A673 (cell line): ENCODE results near the gene MMP11. TPM values are rescaled to one million over a fixed set of nuclear protein-coding genes. Genes with fewer than 3 reads are reported as not detected.

Experiments
- BruUV-seq: library from RNA; stranded (reverse); fragments of 400-500 nt; replicated peaks from 2 replicates; lab custom pipeline; 2021; lab: Mats Ljungman, UMichigan
- CTCF ChIA-PET: fragments of 300-600 bp; sonication (Branson Sonifier 250); formaldehyde crosslinking; loops from one replicate; lab custom pipeline; 2022; ENCODE audit warnings: antibody characterized with exemption; lab: Charles Lee
- POLR2A ChIA-PET: fragments of 300-600 bp; sonication (Branson Sonifier 250); formaldehyde crosslinking; loops from one replicate; lab custom pipeline; 2022; ENCODE audit warnings: antibody characterized with exemption; ENCODE audit not compliant: low non-redundant PET; lab: Charles Lee
- DNase-seq: peaks from one replicate; pipeline ENCODE4 v3.0.0-alpha.2; 2015; ENCODE audit warnings: low spot score
- H3K27ac ChIP-seq: fragments of 200-600 bp; sonication (generic); 2 replicates; pipeline ENCODE4 v1.5.1; 2016; ENCODE audit warnings: mixed run types, low read depth, mild to moderate bottlenecking, mixed read lengths, antibody characterized with exemption, low read length; ENCODE audit not compliant: poor library complexity, severe bottlenecking
- H3K27me3 ChIP-seq: fragments of 200-600 bp; sonication (generic); replicated peaks from 2 replicates; pipeline ENCODE4 v1.6.1; 2017; ENCODE audit warnings: mixed run types, low read depth, mild to moderate bottlenecking, mixed read lengths, antibody characterized with exemption, low read length; ENCODE audit not compliant: insufficient read depth, poor library complexity
- H3K36me3 ChIP-seq: fragments of 200-600 bp; sonication (generic); 2 replicates; pipeline ENCODE4 v1.6.1; 2016; ENCODE audit warnings: mixed run types, mild to moderate bottlenecking, mixed read lengths, antibody characterized with exemption, low read length; ENCODE audit not compliant: insufficient read depth, poor library complexity, severe bottlenecking
- H3K4me1 ChIP-seq: fragments of 200-600 bp; sonication (generic); 2 replicates; pipeline ENCODE4 v1.6.1; 2017; ENCODE audit warnings: mixed run types, mild to moderate bottlenecking, mixed read lengths, antibody characterized with exemption, low read length; ENCODE audit not compliant: insufficient read depth, poor library complexity, severe bottlenecking
- H3K4me3 ChIP-seq: fragments of 200-600 bp; sonication (generic); 2 replicates; pipeline ENCODE4 v1.5.1; 2016; ENCODE audit warnings: low read depth, mixed run types, mild to moderate bottlenecking, mixed read lengths, low read length; ENCODE audit not compliant: poor library complexity, severe bottlenecking
- H3K9me3 ChIP-seq: fragments of 200-600 bp; sonication (generic); 2 replicates; pipeline ENCODE4 v1.6.1; 2016; ENCODE audit warnings: mixed run types, low read depth, mild to moderate bottlenecking, mixed read lengths, antibody characterized with exemption, low read length; ENCODE audit not compliant: poor library complexity, severe bottlenecking
- EZH2 ChIP-seq: fragments of 200-600 bp; sonication (generic); IDR thresholded peaks from 2 replicates; pipeline ENCODE4 v1.6.1; 2017; ENCODE audit warnings: borderline replicate concordance, low read depth, mild to moderate bottlenecking, mixed read lengths, antibody characterized with exemption, low read length; ENCODE audit not compliant: poor library complexity, severe bottlenecking
- intact Hi-C: fragments of 100-400 bp; cut with micrococcal nuclease; formaldehyde crosslinking; loops from one replicate; pipeline ENCODE4 v1.10.0; 2022; ENCODE audit not compliant: unreplicated experiment
- total RNA-seq: library from RNA; stranded (reverse); gene quantifications from 2 replicates; pipeline ENCODE4 v1.2.3, GENCODE V29; 2021
- TF ChIP-seq, protein P1 (sequence below): fragments of 300-800, 200-600 bp; sonication (generic); conservative IDR thresholded peaks from 2 replicates; pipeline ENCODE4 v1.5.1; 2017; ENCODE audit warnings: low read depth, mild to moderate bottlenecking, antibody characterized with exemption, low read length, moderate library complexity, mixed read lengths

Gene MMP11
- total RNA-seq, 1 experiment from 2014 or later: 5.1 TPM

DNA sequence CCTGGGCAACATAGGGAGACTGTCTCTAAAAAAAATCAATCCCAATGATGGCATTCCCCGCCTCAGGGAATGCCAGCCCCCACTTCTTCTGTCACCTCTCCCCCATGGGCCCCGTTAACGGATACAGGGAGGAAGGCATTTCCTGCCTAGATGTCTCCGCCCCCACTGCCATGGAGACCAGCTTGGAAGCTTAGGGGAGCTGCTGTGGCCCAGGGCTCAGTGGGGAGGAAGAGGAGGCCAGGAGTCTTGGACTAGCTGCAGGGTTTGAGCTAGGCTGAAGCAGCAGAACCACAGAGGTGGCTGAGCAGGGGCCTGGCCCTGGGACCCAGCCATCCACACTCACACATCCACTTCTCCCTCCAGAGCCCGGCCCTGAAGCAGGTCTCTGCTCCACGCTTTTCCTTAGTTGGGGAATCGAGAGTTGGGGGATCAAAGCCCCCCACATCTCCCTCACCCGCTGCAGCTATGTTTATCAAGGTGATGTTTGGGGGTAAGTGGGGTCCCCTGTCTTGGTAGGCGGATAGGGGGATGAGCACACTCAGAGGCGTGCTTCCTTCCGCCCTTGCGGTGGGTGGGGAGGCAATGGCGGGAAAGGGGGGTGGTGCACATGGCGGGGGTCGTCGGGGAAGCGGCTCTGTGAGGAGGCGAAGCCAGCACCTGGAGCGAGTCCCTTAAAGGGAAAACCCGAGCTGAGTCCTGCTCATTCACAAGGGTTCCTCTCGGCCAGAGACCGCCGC is 9.6 kb upstream of the MMP11 start, which contains the start of gene C22orf15:
C22orf15 (plus strand) TSS at position 149 of the 737 bp plus-strand sequence; CDS start at position 466, 317 bp downstream.
- TF ChIP-seq, protein P1, sequence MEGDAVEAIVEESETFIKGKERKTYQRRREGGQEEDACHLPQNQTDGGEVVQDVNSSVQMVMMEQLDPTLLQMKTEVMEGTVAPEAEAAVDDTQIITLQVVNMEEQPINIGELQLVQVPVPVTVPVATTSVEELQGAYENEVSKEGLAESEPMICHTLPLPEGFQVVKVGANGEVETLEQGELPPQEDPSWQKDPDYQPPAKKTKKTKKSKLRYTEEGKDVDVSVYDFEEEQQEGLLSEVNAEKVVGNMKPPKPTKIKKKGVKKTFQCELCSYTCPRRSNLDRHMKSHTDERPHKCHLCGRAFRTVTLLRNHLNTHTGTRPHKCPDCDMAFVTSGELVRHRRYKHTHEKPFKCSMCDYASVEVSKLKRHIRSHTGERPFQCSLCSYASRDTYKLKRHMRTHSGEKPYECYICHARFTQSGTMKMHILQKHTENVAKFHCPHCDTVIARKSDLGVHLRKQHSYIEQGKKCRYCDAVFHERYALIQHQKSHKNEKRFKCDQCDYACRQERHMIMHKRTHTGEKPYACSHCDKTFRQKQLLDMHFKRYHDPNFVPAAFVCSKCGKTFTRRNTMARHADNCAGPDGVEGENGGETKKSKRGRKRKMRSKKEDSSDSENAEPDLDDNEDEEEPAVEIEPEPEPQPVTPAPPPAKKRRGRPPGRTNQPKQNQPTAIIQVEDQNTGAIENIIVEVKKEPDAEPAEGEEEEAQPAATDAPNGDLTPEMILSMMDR: no peak
- no peak for TF ChIP-seq EZH2
- Histone ChIP-seq H3K27me3 (no peaks in the 10 kb centered on the region), H3K4me1 (peaks cover 47% of the 10 kb centered on the region), H3K4me3 (peak within 1 kb of the TSS; percentile 29), H3K27ac (peak within 1 kb of the TSS; percentile 49), H3K36me3 (peaks cover 8% of the 10 kb centered on the region), H3K9me3 (no peaks in the 10 kb centered on the region)
- BruUV-seq: no TSS peak
- ChIA-PET CTCF (no interaction called here), POLR2A (no interaction called here)
- intact Hi-C loops: loop anchor here (5.0 kb wide), 1 partner anchor 221 kb away; no protein-coding TSS in a partner anchor
- peak; percentile 94 for DNase-seq

- intact Hi-C loops: loop anchor here (5.0 kb wide), 1 partner anchor 221 kb away; no protein-coding TSS in a partner anchor
- ChIA-PET POLR2A (no interaction called here), CTCF (no interaction called here)
- Histone ChIP-seq H3K27me3 (no peaks in the 10 kb centered on the region), H3K9me3 (no peaks in the 10 kb centered on the region), H3K4me3 (peak overlapping the region; percentile 29), H3K27ac (peak overlapping the region; percentile 49), H3K36me3 (peaks cover 8% of the 10 kb centered on the region), H3K4me1 (peaks cover 49% of the 10 kb centered on the region)
- BruUV-seq: no TSS peak
- TF ChIP-seq, protein P1: no peak
- no peak for TF ChIP-seq EZH2
- peak; percentile 74 for DNase-seq
These were observed 9.1 kb upstream of the MMP11 start for GRCh38 chr22:23763579-23763945.

- TF ChIP-seq, protein P1: no peak
- TF ChIP-seq EZH2: no peak
- CTCF ChIA-PET: no interaction called here
- DNase-seq: no peak
- intact Hi-C loops: loop anchor here (5.0 kb wide), 1 partner anchor 222 kb away; no protein-coding TSS in a partner anchor
- H3K4me3 ChIP-seq: peak overlapping the region; percentile 29
- no peaks in the 10 kb centered on the region for H3K9me3 ChIP-seq
- POLR2A ChIA-PET: no interaction called here
- no peaks in the 10 kb centered on the region for H3K27me3 ChIP-seq
- H3K36me3 ChIP-seq: peaks cover 8% of the 10 kb centered on the region
- H3K4me1 ChIP-seq: peaks cover 50% of the 10 kb centered on the region
- no TSS peak for BruUV-seq
- peak overlapping the region; percentile 49 for H3K27ac ChIP-seq
These were observed 8.7 kb upstream of the MMP11 start for GRCh38 chr22:23763954-23764353.
